ENCODE data around the gene RPP38. TPM values are rescaled to one million over a fixed set of nuclear protein-coding genes. Genes with fewer than 3 reads are reported as not detected.

RPP38 gene, protein sequence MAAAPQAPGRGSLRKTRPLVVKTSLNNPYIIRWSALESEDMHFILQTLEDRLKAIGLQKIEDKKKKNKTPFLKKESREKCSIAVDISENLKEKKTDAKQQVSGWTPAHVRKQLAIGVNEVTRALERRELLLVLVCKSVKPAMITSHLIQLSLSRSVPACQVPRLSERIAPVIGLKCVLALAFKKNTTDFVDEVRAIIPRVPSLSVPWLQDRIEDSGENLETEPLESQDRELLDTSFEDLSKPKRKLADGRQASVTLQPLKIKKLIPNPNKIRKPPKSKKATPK
- polyA plus RNA-seq (ENCODE audit: insufficient read length in 4 of 4), result 10 to 100 TPM; 26.4 to 29.0 (median 26.9) TPM

DNA sequence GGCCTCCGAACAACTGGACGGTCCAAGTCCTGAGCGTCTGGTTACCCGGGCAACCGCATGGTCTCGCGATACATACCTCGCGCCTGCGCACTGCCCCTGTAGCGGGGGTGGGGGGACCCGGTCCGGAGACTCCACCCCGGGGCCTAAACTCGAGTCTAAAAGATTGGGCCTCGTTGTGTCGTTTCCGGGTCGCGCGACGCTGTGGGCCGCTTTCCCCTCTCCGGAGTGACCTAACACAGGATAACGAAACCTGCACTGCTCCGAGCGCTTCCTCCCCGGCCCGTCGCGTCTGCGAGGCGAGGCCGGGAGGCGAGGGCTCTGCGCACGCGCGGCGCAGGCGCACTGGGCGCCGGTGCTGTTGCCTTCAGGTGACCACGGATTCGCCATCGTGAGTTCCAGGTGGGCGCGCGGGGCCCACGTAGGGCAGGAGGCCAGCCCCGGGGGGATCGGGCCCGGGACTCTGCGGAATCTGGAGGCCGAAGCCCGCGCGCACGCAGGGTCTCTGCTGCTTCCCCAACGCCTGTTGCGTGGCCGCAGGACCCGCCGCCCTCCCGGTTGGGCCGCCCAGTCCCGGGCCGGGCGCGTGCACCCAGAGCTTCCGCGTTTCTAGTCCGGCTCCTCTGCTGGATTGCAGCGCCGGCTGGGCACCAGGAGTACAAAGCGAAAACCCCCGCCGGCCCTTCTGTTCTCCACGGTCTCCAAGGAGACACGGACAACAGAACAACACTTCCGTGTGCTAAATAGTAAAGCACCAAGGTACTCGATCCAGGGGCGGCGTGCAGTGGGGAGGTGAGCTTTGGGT lies at the start of gene RPP38:
TSS of gene RPP38 (plus strand) at position 345 of the 802 bp plus-strand sequence. CDS start 5,960 bp downstream, outside the sequence.
- peak; percentile 92 to 94 (median 93) for DNase-seq (ENCODE audit: low read depth in 4 of 4, low spot score in 3 of 4)

DNA sequence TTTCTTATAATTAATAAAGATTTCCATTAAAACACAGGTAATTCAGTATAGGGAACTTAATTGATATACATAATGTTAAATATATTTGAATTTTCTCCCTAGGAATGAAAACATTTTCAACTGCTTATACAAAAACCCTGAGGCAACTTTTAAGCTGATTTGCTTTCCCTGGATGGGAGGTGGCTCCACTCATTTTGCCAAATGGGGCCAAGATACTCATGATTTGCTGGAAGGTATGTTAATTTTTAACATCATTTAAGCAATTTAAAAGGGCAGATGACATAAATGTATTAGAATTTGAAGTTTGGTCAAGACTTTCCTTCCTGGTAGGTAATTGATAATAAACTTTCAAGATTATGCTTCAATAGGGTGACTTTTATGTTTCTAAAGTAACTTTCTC lies 47.6 kb upstream of the RPP38 start:
- no peak for DNase-seq (ENCODE audit: low read depth in 4 of 4, low spot score in 3 of 4)

DNA sequence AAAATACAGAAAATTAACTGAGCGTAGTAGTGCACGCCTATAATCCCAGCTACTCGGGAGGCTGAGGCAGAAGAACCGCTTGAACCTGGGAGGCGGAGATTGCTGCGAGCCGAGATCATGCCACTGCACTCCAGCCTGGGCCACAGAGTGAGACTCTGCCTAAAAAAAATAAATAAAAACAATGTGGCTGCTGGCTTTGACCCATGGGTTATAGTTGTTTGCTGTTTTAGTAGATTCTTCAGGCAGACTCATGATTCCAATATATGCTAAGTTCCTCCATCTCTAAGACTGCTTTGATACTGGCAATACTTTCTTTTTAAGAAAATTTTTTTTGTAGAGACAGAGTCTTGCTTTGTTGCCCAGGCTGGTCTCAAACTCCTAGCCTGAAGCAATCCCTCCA lies 45.0 kb upstream of the RPP38 start:
- no peak for DNase-seq (ENCODE audit: low read depth in 4 of 4, low spot score in 3 of 4)

DNA sequence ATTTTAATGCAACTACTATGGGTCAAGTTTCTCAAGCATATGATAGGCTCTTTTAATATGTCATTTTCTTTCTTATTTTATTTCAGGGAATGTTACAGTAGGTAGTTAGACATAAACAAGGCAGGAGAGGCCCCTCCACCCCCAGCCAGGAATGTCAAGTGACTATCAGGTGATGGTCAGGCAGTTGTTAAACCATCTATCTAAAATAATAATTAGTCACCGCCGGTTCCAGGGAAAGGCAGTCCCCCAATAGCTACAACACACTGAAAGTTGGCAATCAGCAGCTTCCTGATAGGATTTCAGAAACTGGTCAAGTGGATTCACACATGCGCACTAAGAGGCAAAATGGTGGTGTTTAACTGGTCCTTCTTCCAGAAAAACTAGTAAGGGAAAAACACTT lies 44.1 kb upstream of the RPP38 start:
- no peak for DNase-seq (ENCODE audit: low read depth in 4 of 4, low spot score in 3 of 4)

DNA sequence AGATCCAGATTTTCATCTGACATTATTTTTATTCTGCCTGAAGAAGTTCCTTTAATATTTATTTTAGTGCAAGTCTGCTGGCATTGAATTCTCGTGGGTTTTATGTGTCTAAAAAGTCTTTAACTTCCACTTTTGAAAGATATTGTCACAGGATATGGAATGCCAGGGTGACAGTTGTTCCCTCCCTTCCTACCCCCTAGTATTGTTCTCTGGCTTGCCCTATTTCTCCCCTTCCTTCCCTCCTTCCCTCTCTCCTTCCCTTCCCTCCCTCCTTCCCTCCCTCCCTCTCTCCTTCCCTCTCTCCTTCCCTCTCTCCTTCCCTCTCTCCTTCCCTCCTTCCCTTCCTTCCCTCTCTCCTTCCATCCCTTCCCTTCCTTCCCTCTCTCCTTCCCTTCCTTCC lies 38.5 kb upstream of the RPP38 start:
- DNase-seq (ENCODE audit: low read depth in 4 of 4, low spot score in 3 of 4), result no peak

DNA sequence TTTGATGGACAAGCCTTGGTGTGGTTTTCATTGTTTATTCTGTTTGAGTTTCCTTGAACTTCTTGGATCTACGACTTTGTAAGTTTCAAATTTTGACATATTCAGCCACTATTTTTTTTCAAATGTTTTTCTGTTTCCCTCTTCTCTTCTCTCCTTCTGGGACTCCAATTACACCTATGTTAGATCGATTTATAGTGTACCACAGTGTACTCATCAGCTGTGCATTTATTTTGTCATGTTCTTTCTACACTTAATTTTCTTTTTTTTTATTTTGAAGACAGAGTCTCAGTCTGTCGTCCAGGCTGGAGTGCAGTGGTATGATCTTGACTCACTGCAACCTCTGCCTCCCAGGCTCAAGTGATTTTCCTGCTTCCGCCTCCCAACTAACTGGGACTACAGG lies 37.2 kb upstream of the RPP38 start:
- DNase-seq (ENCODE audit: low read depth in 4 of 4, low spot score in 3 of 4), result no peak

DNA sequence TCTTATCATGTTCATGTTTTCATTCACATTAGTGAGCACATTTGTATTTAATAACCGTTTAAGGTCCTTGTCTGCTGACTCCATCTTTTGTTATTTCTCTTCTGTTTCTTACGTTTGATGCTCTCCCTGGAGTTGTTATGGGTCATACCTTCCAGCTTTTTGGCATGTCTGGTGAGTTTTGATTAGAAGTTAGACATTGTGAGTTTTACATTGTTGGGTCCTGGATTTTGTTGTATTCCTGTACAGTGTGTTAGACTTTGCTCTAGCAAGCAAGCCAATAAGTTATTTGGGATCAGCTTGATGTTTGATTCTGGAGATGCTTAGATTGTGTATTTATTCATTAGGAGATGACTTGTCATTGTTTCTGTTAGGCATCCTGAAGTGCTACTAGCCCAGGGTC lies 36.5 kb upstream of the RPP38 start:
- DNase-seq (ENCODE audit: low read depth in 4 of 4, low spot score in 3 of 4), result no peak

DNA sequence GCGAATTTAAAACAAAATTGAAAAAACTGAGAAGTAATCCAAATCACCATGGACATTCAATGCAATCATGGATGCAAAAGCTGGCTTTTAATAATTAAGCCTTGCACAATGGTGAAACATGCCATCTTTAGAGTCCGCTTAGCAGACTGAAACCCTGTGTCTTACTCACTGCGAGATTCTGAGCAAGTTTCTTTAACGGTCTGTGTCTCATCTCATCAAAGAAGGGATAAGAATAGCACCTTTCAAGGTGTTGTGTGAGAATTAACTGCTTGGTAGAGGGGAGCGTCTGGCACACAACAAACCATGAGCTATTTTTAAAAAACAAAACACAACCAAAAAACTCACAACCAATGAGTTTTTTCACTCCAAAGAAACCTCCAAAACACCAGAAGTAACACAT lies 30.0 kb upstream of the RPP38 start:
- no peak for DNase-seq (ENCODE audit: low read depth in 4 of 4, low spot score in 3 of 4)

DNA sequence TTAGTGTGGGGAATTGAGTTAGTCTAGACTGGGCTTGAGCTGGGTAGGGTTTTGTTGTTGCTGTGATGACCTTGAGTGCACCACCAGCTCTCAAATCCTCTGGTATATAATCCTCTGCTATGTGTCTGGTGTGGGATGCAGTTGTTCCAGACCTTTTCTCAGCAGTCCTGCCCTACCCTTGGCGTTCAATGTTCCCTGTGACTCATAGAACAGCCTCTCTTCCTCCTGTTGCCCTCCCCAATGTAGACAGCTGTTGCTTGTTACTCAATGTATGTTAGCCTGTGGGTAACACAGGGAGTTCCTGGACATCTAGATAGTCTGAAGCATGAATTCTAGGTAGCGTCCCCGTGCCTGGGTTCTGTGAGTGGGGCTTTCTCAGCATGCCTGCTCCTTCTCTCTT lies 28.4 kb upstream of the RPP38 start:
- no peak for DNase-seq (ENCODE audit: low read depth in 4 of 4, low spot score in 3 of 4)

DNA sequence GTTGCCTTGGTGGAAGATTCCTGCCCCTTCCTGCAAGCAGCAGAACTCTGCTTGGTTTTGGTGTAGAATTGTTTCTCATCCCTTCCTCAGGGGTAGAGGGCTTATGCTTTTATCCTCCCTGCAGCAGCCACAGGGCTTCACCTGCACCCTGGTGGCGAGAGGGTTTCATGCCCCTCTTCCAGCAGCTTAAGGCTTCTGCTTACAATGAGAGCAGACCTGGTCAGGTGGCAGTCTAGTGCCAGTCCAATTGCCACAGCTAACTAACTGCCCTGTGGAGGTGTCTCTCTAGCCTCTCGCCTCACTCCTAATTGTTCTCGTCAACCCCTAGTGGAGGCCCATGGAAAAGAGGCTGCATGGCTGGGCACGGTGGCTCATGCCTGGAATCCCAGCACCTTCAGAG lies 27.9 kb upstream of the RPP38 start:
- no peak for DNase-seq (ENCODE audit: low read depth in 4 of 4, low spot score in 3 of 4)

DNA sequence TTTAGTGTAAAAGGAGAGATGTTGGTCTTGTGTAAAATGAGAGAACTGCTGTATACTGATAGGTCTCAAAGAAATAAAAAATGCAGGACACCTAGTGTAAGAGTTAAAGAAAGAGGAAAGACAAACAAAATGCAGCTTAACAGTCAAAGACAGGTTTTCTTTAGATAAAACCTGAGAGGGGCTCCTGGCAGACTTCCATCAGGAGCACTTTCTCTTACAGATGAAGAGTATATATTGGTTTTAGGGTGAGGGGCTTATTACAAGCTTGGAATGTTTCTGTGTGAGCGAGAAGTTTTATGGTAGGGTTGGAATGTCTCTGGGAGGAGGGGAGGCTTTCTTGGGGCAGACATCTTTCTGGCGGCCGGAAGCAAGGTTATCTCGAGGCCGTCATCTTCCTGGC lies 24.8 kb upstream of the RPP38 start:
- DNase-seq (ENCODE audit: low read depth in 4 of 4, low spot score in 3 of 4), result no peak

DNA sequence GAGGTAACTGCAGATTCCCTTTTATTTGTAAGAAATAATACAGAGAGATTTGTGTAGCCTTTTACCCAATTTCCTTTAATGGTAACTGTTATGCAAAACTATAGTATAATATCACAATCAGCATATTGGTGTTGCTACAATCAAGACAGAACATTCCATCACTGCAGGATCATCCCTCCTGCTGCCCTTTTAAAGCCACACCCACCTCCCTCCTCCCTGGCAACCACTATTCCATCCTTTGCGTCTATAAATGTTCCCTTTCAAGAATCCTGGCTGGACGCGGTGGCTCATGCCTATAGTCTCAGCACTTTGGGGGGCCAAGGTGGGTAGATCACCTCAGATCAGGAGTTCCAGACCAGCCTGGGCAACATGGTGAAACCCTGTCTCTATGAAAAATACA lies 21.7 kb upstream of the RPP38 start:
- no peak for DNase-seq (ENCODE audit: low read depth in 4 of 4, low spot score in 3 of 4)

DNA sequence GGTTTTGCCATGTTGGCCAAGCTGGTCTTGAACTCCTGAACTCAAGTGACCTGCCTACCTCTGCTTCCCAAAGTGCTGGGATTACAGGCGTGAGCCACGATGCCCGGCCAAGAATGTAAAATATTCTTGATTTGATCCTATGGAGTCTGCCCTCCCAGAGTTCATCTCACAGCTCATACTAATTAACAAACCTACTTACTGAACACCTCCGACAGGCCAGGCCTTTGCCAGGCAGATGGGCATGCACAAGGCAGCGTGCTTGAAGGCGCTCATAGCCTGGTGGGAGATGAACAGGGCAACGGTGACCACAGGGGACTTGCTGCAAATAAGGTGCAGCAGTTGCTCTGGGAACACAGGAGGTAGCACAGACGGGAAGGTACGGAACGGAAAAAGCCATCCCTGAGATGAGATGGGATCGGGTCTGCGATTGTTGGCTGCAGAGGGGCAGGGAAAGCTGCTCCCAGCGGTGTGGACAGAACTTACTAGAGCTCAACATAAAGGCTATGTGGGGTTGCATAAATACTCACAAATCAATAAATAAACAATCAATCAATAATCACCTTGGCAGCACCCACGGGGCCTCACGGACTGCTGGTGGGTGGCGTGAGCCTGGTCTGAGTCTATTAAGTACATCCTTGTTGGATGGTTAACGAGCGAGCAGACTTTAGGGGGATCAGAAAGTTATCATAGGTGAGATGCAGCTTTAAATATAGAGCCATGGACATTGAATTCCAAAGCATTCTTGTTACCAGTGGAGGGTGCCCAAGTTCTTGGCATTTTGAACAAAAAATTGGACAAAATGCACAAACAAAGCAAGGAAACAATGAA lies 13.3 kb upstream of the RPP38 start:
- no peak for DNase-seq (ENCODE audit: low read depth in 4 of 4, low spot score in 3 of 4)

DNA sequence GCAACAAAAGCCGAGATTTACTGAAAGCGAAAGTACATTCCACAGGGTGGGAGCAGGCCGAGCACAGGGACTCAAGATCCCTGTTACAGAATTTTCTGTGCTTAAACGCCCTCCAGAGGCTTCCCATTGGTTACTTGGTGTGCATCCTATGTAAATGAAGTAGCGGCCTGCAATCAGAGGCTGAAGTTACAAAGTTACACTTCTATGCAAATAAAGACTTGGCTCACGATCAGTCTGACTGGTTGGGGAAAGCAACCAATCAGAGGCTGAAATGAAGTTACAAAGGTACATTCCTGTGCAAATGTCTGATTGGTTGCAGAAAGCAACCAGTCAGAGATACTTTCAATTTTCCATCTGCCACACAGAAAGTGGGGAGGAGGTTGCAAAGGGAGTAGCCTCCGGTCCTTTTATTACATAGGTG lies 12.6 kb upstream of the RPP38 start:
- peak; percentile 53 to 74 (median 72) for DNase-seq (ENCODE audit: low read depth in 4 of 4, low spot score in 3 of 4)

DNA sequence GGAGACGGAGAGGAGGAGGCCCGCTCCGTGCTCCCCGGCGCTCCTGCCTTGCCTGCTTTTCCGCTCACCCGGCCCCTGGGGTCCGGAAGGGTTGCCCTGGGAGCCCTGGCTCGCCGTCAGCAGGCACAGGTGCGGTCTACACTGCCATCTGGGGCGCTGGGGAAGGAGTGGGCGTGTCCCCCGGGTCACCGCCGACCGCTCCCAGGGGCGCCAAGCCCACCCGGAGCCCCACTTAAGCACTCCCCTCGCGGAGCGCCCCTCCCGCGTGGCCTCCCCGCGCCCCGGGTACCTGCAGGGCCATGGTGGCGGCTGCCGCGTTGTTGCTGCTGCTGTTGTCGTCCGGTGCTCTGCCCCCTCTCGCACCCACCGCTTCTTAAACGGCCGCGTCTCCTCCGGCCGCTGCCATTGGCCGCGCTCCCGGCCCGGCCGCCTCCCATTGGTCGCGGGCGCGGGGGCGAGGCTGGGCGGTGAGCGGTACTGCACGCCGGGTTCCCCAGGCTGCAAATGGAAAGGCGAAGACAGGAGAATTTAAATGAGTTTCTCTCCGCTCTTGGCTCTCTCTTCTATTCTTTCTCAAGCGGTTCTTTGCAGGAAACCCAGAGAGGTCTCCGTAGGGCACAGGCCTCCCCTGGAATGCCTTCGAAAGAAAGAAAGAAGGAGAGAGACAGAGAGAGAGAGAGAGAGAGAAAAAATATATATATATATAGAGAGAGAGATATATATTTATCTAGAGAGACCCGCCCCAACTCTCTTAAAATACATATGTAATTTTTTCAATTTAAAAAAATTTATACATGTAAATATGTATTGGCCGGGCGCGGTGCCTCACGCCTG lies 8.5 kb upstream of the RPP38 start, which contains the start of gene ACBD7:
TSS of gene ACBD7 (minus strand) at position 349 of the 834 bp plus-strand sequence. CDS start at position 301, 48 bp downstream.
- peak; percentile 58 to 74 (median 66) for DNase-seq (ENCODE audit: low read depth in 4 of 4, low spot score in 3 of 4)

DNA sequence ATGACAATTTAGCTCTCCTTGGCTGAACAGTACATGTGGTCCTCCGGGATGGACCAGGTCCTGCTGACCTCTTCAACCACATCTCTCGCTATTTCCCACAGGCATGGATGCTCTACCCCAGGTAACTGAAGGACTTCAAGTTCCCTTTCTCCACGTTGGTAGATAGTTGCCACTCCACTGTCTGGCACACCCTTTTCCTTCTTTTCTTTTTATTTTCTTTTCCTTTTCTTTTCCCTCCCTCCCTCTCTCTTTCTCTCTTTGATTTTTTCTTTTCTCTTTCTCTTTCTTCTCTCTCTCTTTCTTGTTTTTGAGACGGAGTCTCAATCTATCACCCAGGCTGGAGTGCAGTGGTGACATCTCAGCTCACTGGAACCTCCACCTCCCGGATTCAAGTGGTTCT lies 5.7 kb upstream of the RPP38 start:
- DNase-seq (ENCODE audit: low read depth in 4 of 4, low spot score in 3 of 4), result no peak

DNA sequence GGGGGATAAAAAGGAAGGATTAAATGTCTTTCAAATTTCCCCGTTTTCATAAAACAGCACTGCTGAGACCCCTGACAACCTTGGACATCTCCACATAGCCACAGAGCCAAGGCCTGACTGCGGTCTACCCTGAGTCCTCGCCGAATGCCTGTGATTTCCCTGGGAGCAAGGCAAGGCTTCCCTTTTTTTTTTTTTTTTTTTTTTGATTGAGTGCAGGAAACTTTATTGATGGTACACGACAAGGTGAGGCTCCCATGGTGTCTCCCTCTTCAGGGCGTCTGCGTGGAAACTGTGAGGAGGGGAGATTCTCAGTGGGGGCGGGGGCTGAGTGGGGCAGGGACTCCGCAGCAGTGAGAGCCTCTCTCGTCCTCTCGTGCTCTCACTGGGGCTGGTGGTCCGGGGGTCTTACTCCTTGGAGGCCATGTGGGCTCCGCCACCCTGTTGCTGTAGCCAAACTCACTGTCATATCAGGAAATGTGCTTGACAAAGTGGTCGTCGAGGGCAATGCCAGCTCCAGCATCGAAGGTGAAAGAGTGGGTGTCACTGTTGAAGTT lies 4.2 kb upstream of the RPP38 start:
- no peak for DNase-seq (ENCODE audit: low read depth in 4 of 4, low spot score in 3 of 4)

DNA sequence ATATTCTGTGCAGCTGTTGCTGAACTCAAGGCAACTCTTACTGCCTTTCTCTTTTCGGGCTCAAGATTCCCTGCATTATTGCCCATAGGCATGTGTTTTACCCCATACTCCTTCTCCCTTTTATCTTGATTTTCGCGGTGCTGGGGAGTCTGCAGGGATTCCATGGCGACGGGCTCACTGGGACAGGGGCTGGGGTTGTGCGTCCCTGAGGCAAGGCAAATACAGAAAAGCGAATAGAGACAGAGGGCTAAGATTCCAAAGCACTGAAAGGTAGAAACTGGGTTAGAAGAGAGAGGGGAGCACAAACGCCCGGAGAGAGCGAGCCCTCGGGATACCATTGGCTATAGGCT lies 519 bp upstream of the RPP38 start:
- no peak for DNase-seq (ENCODE audit: low read depth in 4 of 4, low spot score in 3 of 4)

DNA sequence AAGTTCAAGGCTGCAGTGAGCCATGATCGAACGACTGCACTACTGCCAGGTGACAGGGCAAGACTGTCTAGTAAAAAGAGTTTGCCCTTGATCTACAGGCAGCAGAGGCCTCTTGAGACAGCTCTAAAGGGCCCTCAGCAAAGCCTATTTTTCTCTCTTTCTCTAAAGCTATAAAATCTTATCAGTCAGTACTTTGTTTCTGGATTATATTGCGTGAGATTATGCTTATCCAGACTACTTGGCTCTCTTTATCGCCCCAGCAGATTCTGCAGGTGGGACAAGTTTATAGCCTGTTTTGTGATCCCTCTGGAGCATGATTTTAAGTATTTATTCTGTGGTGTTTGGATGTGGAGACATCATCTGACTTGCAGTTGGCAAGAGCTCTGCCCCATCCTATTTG lies 2.7 kb downstream of the RPP38 start:
- no peak for DNase-seq (ENCODE audit: low read depth in 4 of 4, low spot score in 3 of 4)

DNA sequence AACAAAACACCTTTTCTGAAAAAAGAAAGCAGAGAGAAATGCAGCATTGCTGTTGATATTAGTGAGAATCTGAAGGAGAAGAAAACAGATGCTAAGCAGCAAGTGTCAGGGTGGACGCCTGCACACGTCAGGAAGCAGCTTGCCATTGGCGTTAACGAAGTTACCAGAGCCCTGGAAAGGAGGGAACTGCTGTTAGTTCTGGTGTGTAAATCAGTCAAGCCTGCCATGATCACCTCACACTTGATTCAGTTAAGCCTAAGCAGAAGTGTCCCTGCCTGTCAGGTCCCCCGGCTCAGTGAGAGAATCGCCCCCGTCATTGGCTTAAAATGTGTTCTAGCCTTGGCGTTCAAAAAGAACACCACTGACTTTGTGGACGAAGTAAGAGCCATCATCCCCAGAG lies 6.4 kb downstream of the RPP38 start:
- no peak for DNase-seq (ENCODE audit: low read depth in 4 of 4, low spot score in 3 of 4)

Measured in right renal pelvis (tissue), 4 donors.